ENCODE data around the gene NFATC4.

DNA sequence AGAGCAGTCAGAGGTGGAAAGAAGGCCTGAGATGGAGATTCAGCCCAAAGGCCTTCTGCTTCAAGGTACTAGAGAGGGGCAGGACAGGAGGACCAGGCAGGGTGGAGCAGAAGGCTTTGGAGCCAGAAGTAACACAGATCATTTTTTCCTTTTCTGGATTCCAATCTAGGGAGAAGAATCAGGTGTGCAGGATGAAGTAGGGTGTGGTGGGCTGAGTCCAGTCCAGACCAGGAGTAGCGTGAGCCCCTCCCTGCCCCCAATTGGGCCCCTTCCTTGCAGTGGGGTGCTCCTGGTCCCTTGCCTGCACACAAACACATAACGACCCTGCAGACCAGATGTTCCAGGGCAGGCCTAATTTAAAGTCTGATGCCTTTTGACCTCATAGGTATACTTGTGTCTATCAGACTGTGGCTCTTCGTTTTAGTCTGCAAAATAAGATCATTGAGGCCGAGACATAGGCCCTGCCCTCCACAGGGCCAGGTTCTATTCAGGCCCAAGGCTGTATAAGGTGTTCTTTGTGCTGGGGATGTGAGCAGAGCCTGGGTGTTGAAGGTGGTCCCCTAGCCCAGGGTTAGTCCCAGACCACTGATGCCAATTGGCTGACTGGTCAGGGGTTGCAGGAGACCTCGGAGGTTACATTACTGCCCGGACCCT is 29.8 kb downstream of the NFATC4 start:
- no peak for TF ChIP-seq CTCF (IDR thresholded peaks at IDR 0.05)
- TF ChIP-seq POLR2A (IDR thresholded peaks at IDR 0.05): no peak
- no peak for TF ChIP-seq EP300 (IDR thresholded peaks at IDR 0.05)
